ENCODE measurements around the gene LPCAT2.

LPCAT2 gene

GRCh38 chr16:55555436-55555835 lies 46.6 kb downstream of the LPCAT2 start:
- DNase-seq (ENCODE audit: low read depth in 2 of 2): no peak

- DNase-seq (ENCODE audit: low read depth in 2 of 2): no peak
These were observed 48.3 kb downstream of the LPCAT2 start for GRCh38 chr16:55557186-55557585.

- no peak for DNase-seq (ENCODE audit: low read depth in 2 of 2)
These were observed 50.4 kb downstream of the LPCAT2 start for GRCh38 chr16:55559233-55559632.

- DNase-seq (ENCODE audit: low read depth in 2 of 2): no peak
These were observed 51.2 kb downstream of the LPCAT2 start for GRCh38 chr16:55559933-55560516.

GRCh38 chr16:55561319-55561848 lies 52.5 kb downstream of the LPCAT2 start:
- no peak for DNase-seq (ENCODE audit: low read depth in 2 of 2)

GRCh38 chr16:55562936-55563335 lies 54.1 kb downstream of the LPCAT2 start:
- no peak for DNase-seq (ENCODE audit: low read depth in 2 of 2)

- DNase-seq (ENCODE audit: low read depth in 2 of 2): no peak
These were observed 54.9 kb downstream of the LPCAT2 start for GRCh38 chr16:55563797-55564196.

- DNase-seq (ENCODE audit: low read depth in 2 of 2): no peak
These were observed 56.2 kb downstream of the LPCAT2 start for GRCh38 chr16:55565086-55565485.

GRCh38 chr16:55566432-55567175 lies 57.7 kb downstream of the LPCAT2 start, which contains the start of gene CAPNS2:
Gene CAPNS2, plus strand, starts transcription at chr16:55566684. Its CDS starts 73 bp downstream, at chr16:55566757.
- no peak for DNase-seq (ENCODE audit: low read depth in 2 of 2)

- DNase-seq (ENCODE audit: low read depth in 2 of 2): no peak
These were observed 58.5 kb downstream of the LPCAT2 start for GRCh38 chr16:55567382-55567781.

- DNase-seq (ENCODE audit: low read depth in 2 of 2): no peak
These were observed 59.3 kb downstream of the LPCAT2 start for GRCh38 chr16:55568207-55568606.

GRCh38 chr16:55569025-55569424 lies 60.2 kb downstream of the LPCAT2 start:
- no peak for DNase-seq (ENCODE audit: low read depth in 2 of 2)

- no peak for DNase-seq (ENCODE audit: low read depth in 2 of 2)
These were observed 61.3 kb downstream of the LPCAT2 start for GRCh38 chr16:55570159-55570558.

- DNase-seq (ENCODE audit: low read depth in 2 of 2): no peak
These were observed 62.5 kb downstream of the LPCAT2 start for GRCh38 chr16:55571191-55571897.

- DNase-seq (ENCODE audit: low read depth in 2 of 2): no peak
These were observed 63.6 kb downstream of the LPCAT2 start for GRCh38 chr16:55572439-55572838.

- DNase-seq (ENCODE audit: low read depth in 2 of 2): no peak
These were observed 65.9 kb downstream of the LPCAT2 start for GRCh38 chr16:55574811-55575210.

- no peak for DNase-seq (ENCODE audit: low read depth in 2 of 2)
These were observed 66.6 kb downstream of the LPCAT2 start for GRCh38 chr16:55575496-55575895.

GRCh38 chr16:55576384-55576783 lies 67.5 kb downstream of the LPCAT2 start:
- no peak for DNase-seq (ENCODE audit: low read depth in 2 of 2)

- no peak for DNase-seq (ENCODE audit: low read depth in 2 of 2)
These were observed 69.0 kb downstream of the LPCAT2 start for GRCh38 chr16:55577887-55578286.

GRCh38 chr16:55585631-55586030 lies 76.8 kb downstream of the LPCAT2 start:
- DNase-seq (ENCODE audit: low read depth in 2 of 2): no peak

- DNase-seq (ENCODE audit: low read depth in 2 of 2): no peak
These were observed 79.9 kb downstream of the LPCAT2 start for GRCh38 chr16:55588799-55589198.

- no peak for DNase-seq (ENCODE audit: low read depth in 2 of 2)
These were observed 83.4 kb downstream of the LPCAT2 start for GRCh38 chr16:55592306-55592705.

- DNase-seq (ENCODE audit: low read depth in 2 of 2): no peak
These were observed 89.1 kb downstream of the LPCAT2 start for GRCh38 chr16:55597928-55598327.

All from stimulated activated CD8-positive, alpha-beta memory T cell treated with anti-CD3 and anti-CD28 coated beads, Interleukin-7, amount 100 ng/mL, for 1 hour (primary cell).